GM21423 (cell line): Measurements from ENCODE around the gene TEX14.
"Not testable (repeated sequence)": the region's sequence is repeated elsewhere in the genome, so short reads cannot be mapped to it uniquely, and the experiment has no call there.

Experiments used
- ATAC-seq: cut with Tn5 transposase; IDR thresholded peaks from one replicate; pipeline ENCODE4 v1.9.1; 2021; ENCODE audit warnings: mild to moderate bottlenecking, moderate library complexity; ENCODE audit not compliant: unreplicated experiment

The TEX14 gene

GRCh38 chr17:58565389-58566311, 126.2 kb downstream of the TEX14 start:
- no peak for ATAC-seq

DNA sequence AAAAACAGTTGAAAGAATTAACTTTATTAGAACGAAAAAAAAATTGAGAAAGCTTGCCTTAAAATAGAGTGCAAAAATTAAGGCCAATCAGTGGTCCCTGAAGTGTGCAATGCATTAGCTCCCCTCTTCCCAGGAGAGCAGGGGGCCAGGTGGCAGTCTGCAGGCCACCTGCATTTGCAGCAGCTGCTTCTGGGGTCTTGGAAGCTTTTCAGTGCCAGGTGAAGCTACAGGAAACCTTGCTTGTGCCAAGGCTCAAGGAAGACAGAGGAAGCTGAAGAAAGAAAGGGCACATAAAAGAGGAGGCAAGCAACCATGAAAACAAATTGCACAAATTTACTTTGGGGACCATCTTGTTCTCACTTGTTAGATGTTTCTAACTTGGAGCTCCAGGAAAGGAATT, 126.9 kb downstream of the TEX14 start:
- ATAC-seq = no peak

GRCh38 chr17:58564243-58564642, 127.6 kb downstream of the TEX14 start:
- no peak for ATAC-seq

DNA sequence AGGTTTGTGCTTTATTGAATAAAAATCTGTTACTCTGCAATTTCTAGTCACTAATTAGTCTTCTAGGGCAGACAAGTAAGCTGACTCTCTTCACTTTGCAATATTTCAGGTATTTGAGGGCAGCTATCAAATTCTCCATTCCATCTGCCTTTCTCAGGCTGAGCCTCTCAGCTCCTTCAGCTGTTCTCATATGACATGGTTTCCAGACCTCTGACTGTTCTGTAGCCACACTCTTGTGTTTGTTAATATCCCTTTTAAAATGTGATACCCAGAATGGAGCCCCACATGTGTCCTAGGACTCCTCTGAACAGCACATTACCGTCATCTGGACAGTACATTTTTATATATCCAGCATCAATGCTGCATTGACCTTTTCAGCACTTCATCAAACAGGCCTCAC, 131.3 kb downstream of the TEX14 start:
- no peak for ATAC-seq

- no peak for ATAC-seq
Measured at GRCh38 chr17:58557981-58558380, 133.9 kb downstream of the TEX14 start.

DNA sequence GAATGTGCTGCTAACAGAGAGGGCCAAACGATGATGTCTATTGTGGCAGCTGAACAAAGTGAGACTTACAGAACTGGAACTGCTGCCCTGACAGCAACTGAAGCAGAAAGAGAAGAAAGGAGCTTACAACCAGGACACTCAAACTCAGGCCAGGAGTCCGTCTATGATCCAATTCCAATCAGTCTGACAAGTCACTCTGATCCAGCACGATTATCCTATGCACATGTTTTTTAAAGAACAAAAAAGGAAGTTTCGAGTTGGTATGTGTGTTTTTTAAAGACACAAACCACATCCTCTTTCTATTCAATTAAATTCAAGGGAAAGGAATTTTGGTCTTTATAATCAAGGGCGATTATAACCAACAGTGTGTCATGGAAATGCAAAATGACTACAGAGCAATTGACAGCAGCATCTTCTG, 135.0 kb downstream of the TEX14 start:
- ATAC-seq = no peak

DNA sequence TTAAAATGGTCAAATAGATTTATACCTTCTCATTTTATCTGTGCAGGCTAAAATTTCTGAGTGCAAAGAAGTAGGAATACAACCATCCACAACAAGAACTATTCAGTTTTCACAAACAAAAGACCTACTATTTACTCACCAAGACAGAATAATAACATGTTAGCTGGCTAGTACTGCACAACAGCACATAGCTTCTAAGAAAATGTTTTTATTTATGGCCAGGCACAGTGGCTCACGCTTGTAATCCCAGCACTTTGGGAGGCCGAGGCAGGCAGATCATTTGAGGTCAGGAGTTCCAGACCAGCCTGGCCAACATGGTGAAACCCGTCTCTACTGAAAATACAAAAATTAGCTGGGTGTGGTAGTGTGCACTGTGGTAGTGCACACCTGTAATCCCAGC, 136.7 kb downstream of the TEX14 start:
- ATAC-seq = not testable (repeated sequence)

- no peak for ATAC-seq
Measured at GRCh38 chr17:58541249-58541648, 150.6 kb downstream of the TEX14 start.

DNA sequence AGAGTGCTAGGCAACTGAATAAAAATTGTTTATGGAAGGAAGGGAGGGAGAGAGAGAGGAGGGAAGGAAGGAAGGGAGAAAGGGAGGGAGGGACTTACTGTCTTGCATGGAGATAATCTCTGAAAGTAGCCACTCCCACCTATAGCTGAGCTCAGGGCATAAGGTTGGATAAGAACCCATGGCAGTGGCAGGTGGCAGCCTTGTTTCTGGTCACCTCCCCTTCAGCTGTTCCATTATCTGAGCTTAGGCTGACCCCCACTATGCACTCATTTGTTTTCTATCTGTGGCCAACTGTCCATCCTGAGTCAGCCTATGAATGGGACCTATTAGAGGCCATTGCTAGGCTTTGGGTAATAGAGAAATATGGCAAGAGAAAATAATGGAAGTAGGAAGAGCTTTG, 152.1 kb downstream of the TEX14 start:
- no peak for ATAC-seq

DNA sequence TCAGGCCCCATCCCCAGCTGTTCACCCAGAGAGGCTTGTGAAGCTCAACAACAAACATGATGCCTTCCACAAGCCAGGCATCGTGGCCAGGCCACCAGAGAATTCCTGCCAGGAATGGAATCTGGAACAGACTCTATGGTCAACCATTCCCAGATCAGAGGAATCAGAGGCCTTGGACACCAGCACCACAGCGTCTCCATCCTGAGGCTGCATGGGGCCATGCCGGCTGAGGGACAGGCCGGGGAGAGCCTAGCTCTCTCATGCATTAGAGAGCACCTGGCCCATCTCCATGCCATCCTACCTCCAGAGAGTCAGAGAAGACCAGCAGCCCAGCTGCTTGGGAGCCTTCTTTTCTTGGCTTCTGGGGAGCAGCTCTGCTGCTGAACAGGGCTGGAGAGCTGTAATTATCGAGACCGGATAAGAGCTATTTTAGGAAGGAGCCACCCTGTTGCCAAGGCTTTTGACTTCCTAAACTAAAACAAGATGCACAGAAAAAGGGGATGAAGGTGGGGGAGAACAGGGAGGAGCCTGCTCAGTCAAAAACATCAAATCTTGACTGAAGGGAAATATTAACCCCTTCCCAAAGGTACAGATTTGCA, 152.9 kb downstream of the TEX14 start:
- ATAC-seq = no peak

DNA sequence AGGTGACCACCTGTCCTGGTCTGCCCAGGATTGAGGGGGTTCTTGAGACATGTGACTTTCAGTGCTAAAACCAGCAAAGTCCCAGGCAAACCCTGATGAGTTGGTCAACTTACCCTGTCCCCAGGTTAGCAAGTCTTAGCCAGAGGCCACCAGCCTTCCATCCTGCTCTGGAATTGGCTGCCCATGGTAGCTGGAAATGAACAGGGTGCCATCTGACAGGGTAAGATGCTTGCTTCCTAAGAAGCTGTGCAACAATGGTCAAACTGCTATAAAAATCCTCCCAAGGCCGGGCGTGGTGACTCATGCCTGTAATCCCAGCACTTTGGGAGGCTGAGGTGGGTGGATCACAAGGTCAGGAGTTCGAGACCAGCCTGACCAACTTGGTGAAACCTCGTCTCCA, 154.6 kb downstream of the TEX14 start:
- no peak for ATAC-seq

GRCh38 chr17:58536542-58536941, 155.3 kb downstream of the TEX14 start:
- ATAC-seq = no peak

DNA sequence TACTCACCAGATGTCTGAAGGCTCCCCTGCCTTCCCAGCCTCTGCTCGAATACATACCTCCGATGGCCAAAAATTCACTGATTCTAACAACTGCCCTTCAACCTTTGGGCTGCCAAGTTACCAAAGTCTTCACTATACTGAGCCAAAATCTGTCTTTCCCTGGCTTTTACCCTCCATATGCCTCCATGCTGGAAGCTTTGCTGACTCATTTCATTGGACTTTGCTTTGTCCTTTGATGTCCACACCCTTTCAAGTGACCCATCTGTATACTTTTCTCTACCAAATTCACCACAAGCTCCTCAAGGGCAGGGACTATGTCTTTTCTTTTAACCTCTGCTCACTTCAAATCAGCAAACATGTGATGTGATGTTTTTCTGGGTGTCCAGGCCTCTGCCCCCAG, 156.4 kb downstream of the TEX14 start:
- no peak for ATAC-seq

- ATAC-seq = no peak
Measured at GRCh38 chr17:58534901-58535421, 156.9 kb downstream of the TEX14 start.

DNA sequence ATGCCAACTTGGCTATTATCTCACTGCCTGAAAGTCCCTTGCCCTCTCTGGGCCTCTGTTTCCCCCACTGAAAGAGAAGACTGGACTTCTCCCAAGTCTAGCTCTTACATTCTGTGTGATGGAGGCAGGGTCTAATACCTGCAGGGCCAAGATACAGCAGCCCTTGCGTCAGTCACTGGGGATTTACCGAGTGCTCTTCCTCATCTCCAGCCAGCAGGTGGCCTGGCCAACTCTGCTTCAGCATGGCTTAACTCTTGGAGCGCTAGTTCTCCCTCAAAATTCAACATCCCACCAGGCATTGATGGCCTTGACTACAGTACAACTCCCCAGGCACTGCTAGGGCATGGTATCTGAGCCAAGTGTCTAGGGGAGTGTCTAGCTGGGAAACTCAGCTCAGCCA, 157.5 kb downstream of the TEX14 start:
- no peak for ATAC-seq

DNA sequence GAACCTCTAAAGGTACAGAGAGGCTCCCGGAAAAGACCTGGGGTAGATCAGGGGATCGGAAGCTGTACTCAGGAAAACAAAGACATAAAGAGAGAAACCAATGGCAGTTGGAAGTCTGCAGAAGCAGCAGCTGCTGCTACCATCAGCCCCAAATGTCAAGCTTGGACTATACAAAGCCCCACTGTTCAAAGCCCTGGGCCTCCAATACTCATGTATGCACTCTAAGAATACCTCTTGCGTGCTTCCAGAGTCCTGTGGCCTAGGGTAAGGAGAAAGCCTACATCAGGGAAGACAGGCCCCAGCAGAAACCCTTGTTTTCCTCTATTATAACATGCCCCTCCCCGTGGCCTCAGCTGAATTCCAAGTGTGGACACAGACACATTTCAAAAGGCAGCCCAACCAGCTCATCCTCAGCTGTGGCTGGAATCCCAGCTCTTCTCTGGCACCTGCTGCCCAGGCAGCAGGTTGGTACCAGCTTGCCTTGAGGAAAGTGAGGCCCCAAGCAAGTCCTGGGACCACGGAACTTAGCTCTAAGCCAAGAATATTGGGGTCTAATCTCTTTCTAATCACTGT, 158.1 kb downstream of the TEX14 start:
- ATAC-seq = no peak

DNA sequence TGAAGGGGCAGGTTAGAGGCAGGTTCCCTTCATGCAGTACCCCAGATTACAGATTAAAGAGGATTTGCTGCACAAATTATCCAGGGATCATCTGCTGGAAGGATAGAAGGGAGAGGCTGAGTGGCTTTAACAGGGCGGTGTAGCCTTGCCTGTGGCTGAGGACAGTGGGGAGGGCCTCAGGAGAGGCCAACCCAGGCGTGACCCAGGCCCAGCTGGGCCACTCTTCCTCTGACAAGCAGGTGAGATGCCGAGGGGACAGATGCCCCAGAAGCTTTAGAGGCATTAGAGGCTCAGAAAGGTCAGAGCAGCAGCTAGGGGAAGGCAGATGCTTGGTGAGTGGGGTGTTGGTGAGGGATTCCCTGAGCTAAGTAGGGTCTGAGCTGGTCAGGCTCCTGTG, 159.3 kb downstream of the TEX14 start:
- ATAC-seq = no peak

GRCh38 chr17:58531661-58532554, 159.9 kb downstream of the TEX14 start:
- peak; percentile 62 for ATAC-seq

DNA sequence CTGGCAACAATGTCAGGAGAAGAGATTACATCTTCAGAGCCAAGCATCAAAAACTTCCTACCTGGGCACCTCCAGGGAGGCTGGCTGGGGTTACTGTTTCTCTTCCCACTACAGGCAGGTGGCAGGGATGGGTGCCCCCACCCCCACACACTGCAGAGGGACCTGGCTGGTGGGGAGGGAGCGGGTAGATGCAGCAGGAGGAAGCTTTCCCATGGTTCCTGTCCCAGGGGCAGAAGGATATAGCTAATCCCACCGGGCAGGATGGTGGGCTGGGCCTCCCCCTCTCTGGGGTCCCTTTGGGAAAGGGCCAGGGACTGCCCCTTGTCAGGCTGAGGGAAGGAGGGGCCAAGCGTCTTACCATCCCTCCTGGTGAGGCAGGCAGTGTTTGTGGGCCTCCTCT, 160.7 kb downstream of the TEX14 start:
- ATAC-seq = no peak

GRCh38 chr17:58530655-58531054, 161.2 kb downstream of the TEX14 start:
- no peak for ATAC-seq

- ATAC-seq = no peak
Measured at GRCh38 chr17:58529275-58529674, 162.6 kb downstream of the TEX14 start.
